WTC11 (cell line): ENCODE data around the gene AGAP3. TPM values are rescaled to one million over a fixed set of nuclear protein-coding genes. Genes with fewer than 3 reads are reported as not detected.

Experiments used
- ATAC-seq: fragments of 200-7000 bp; cut with Tn5 transposase; 2 replicates; pipeline ENCODE4 v1.10.0; 2021; ENCODE audit warnings: mild to moderate bottlenecking, moderate library complexity
- CTCF ChIA-PET: fragments of 300-600 bp; sonication (Branson Sonifier 250); formaldehyde crosslinking; loops from one replicate; lab custom pipeline; 2021; ENCODE audit warnings: antibody characterized with exemption; lab: Charles Lee
- POLR2A ChIA-PET: fragments of 350-600 bp; sonication (Branson Sonifier 250); formaldehyde crosslinking; loops from one replicate; lab custom pipeline; 2021; ENCODE audit warnings: antibody characterized with exemption; lab: Charles Lee
- DNase-seq: peaks from one replicate; pipeline ENCODE4 v3.0.0; 2021; ENCODE audit warnings: low spot score
- H3K27ac Mint-ChIP-seq: 2 replicates; pipeline ENCODE4 v1.8.0; 2021; ENCODE audit warnings: mixed read lengths
- H3K27me3 Mint-ChIP-seq: 2 replicates; pipeline ENCODE4 v1.8.0; 2021; ENCODE audit warnings: low read depth, mild to moderate bottlenecking, moderate library complexity, mixed read lengths
- H3K36me3 Mint-ChIP-seq: 2 replicates; pipeline ENCODE4 v1.8.0; 2021; ENCODE audit warnings: mixed read lengths
- H3K4me1 Mint-ChIP-seq: 2 replicates; pipeline ENCODE4 v1.8.0; 2022; ENCODE audit warnings: mixed read lengths
- H3K4me3 Mint-ChIP-seq: 2 replicates; pipeline ENCODE4 v1.8.0; 2021; ENCODE audit warnings: mild to moderate bottlenecking, moderate library complexity, mixed read lengths
- H3K9me3 Mint-ChIP-seq: 2 replicates; pipeline ENCODE4 v1.8.0; 2021; ENCODE audit warnings: mixed read lengths
- MXD4 ChIP-seq: fragments of 250-450 bp; sonication (Bioruptor Pico); IDR thresholded peaks from 2 replicates; pipeline ENCODE4 v1.8.0; 2021; ENCODE audit warnings: mild to moderate bottlenecking, moderate library complexity, borderline replicate concordance
- NR1H2 ChIP-seq: sonication (generic); formaldehyde crosslinking; IDR thresholded peaks from 2 replicates; pipeline ENCODE4 v1.9.0; 2021; ENCODE audit warnings: mild to moderate bottlenecking, moderate library complexity, missing genetic modification reagents
- SMAD3 ChIP-seq: sonication (generic); formaldehyde crosslinking; IDR thresholded peaks from 2 replicates; pipeline ENCODE4 v1.8.0; 2022; ENCODE audit warnings: missing genetic modification reagents, mild to moderate bottlenecking, borderline replicate concordance
- TCF7 ChIP-seq: sonication (generic); formaldehyde crosslinking; IDR thresholded peaks from 2 replicates; pipeline ENCODE4 v1.8.0; 2022; ENCODE audit warnings: mild to moderate bottlenecking, low read depth, missing genetic modification reagents, moderate library complexity
- TEAD1 ChIP-seq: sonication (generic); formaldehyde crosslinking; IDR thresholded peaks from 2 replicates; pipeline ENCODE4 v1.8.0; 2022; ENCODE audit warnings: mild to moderate bottlenecking, missing genetic modification reagents
- ZNF219 ChIP-seq: sonication (generic); formaldehyde crosslinking; IDR thresholded peaks from 2 replicates; pipeline ENCODE4 v1.8.0; 2023; ENCODE audit warnings: missing genetic modification reagents, mild to moderate bottlenecking, borderline replicate concordance
- ZNF671 ChIP-seq: fragments of 250-450 bp; sonication (Bioruptor Pico); IDR thresholded peaks from 2 replicates; pipeline ENCODE4 v1.8.0; 2021; ENCODE audit warnings: mild to moderate bottlenecking
- total RNA-seq: library from RNA; stranded (reverse); gene quantifications from 3 replicates; pipeline ENCODE4 v1.2.3, GENCODE V29; 2021
- TF ChIP-seq, protein P1 (sequence below): sonication (generic); formaldehyde crosslinking; IDR thresholded peaks from 2 replicates; pipeline ENCODE4 v1.8.1; 2023; ENCODE audit warnings: mild to moderate bottlenecking, missing genetic modification reagents, moderate library complexity
- TF ChIP-seq, protein P2 (sequence below): sonication (generic); formaldehyde crosslinking; IDR thresholded peaks from 2 replicates; pipeline ENCODE4 v1.8.1; 2022; ENCODE audit warnings: low read depth, mild to moderate bottlenecking, moderate library complexity, missing genetic modification reagents, borderline replicate concordance
- TF ChIP-seq, protein P3 (sequence below): sonication (generic); formaldehyde crosslinking; IDR thresholded peaks from 2 replicates; pipeline ENCODE4 v1.8.0; 2022; ENCODE audit warnings: mild to moderate bottlenecking, missing genetic modification reagents
- TF ChIP-seq, protein P4 (sequence below): sonication (generic); formaldehyde crosslinking; IDR thresholded peaks from 2 replicates; pipeline ENCODE4 v1.8.1; 2022; ENCODE audit warnings: low read depth, missing genetic modification reagents, borderline replicate concordance
- TF ChIP-seq, protein P5 (sequence below): sonication (generic); formaldehyde crosslinking; IDR thresholded peaks from 2 replicates; pipeline ENCODE4 v1.8.1; 2023; ENCODE audit warnings: mild to moderate bottlenecking, missing genetic modification reagents
- TF ChIP-seq, protein P6 (sequence below): sonication (generic); formaldehyde crosslinking; IDR thresholded peaks from 2 replicates; pipeline ENCODE4 v1.8.1; 2023; ENCODE audit warnings: mild to moderate bottlenecking, missing genetic modification reagents
- TF ChIP-seq, protein P7 (sequence below): sonication (generic); formaldehyde crosslinking; conservative IDR thresholded peaks from 2 replicates; pipeline ENCODE4 v1.8.1; 2023; ENCODE audit warnings: mild to moderate bottlenecking, low read depth, missing genetic modification reagents, moderate library complexity
- TF ChIP-seq, protein P8 (sequence below): sonication (generic); formaldehyde crosslinking; IDR thresholded peaks from 2 replicates; pipeline ENCODE4 v1.8.0; 2023; ENCODE audit warnings: missing genetic modification reagents, mild to moderate bottlenecking, borderline replicate concordance

Gene AGAP3
- total RNA-seq, 1 experiment from 2014 or later = 163 TPM

DNA sequence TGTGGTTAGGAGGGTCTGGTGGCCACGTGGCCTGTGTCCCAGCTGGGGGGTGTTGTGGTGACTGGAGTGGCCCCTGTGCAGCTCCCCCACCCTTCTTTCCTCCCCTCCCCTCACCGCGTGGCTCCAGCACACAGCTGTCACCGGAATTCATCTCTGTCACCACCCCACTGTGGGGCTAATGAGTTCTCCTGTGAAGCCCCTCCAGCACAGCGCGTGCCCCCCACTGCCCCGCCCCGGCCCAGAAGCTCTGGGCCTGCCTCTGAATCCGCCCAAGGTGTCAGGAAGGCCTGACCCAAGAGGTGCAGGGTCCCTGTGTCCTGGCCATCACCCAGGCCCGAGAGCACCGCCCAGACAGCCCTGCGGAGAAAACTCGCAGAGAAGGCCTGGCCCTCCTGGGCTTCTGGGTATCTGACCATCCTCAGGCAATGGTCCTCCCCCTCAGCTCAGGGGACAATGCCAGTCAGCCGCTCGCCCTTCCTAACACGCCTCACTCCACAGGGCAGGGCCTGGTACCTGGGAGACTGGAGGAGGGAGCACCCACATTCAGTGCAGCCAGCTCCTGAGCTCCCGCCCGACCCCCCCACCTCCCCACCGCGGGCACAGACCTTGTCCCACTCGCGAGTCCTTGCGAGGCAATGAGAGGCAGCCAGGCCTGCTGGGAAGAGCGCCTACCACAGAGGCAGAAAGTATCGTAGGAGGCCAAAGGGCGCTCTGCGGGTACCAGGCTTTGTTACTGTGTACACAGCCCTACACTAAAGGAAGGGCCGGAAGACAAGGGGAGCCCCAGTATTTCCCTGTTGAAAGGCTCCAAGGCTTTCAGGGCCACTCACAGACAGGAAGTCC is 43.1 kb downstream of the AGAP3 start (continued):
- TF ChIP-seq, protein P1, sequence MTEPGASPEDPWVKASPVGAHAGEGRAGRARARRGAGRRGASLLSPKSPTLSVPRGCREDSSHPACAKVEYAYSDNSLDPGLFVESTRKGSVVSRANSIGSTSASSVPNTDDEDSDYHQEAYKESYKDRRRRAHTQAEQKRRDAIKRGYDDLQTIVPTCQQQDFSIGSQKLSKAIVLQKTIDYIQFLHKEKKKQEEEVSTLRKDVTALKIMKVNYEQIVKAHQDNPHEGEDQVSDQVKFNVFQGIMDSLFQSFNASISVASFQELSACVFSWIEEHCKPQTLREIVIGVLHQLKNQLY = no peak
- TF ChIP-seq, protein P2, sequence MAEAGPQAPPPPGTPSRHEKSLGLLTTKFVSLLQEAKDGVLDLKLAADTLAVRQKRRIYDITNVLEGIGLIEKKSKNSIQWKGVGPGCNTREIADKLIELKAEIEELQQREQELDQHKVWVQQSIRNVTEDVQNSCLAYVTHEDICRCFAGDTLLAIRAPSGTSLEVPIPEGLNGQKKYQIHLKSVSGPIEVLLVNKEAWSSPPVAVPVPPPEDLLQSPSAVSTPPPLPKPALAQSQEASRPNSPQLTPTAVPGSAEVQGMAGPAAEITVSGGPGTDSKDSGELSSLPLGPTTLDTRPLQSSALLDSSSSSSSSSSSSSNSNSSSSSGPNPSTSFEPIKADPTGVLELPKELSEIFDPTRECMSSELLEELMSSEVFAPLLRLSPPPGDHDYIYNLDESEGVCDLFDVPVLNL (CRISPR knock-in tag) = no peak
- TF ChIP-seq, protein P3, sequence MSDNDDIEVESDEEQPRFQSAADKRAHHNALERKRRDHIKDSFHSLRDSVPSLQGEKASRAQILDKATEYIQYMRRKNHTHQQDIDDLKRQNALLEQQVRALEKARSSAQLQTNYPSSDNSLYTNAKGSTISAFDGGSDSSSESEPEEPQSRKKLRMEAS (CRISPR knock-in tag) = no peak
- TF ChIP-seq, protein P4, sequence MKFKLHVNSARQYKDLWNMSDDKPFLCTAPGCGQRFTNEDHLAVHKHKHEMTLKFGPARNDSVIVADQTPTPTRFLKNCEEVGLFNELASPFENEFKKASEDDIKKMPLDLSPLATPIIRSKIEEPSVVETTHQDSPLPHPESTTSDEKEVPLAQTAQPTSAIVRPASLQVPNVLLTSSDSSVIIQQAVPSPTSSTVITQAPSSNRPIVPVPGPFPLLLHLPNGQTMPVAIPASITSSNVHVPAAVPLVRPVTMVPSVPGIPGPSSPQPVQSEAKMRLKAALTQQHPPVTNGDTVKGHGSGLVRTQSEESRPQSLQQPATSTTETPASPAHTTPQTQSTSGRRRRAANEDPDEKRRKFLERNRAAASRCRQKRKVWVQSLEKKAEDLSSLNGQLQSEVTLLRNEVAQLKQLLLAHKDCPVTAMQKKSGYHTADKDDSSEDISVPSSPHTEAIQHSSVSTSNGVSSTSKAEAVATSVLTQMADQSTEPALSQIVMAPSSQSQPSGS (CRISPR knock-in tag) = no peak
- no peak for TF ChIP-seq ZNF671

DNA sequence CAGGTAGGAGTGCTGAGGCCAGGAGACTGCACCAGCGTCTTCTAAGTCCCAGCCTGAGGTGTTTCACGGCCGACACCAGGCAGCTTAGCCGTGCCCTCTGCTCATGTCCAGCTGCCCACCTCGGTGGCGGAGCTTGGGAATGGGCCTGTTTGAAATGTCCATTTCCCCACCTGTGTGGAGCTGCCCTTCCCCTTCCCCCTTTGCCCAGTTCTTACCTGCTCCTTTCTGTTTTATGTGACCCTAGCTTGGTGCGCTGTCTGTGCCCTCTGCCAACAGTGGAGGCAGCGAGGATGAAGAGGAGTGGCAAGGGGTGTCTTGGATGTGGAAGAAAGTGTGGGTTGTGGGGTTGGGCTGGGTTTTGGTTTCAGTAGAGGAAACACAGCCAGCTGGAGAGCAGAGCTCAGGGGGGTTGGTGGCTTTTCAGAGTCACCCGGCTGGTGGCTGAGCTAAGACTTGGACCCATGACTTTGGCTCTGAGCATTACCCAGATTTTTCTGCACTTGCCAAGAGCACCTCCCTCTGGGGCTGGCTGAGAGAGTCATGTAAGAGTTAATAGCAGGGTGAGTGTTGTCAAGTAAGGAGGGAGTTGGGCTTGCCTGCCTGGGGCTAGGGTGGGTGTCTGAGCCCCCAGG is 43.8 kb downstream of the AGAP3 start:
- Mint-ChIP-seq H3K36me3 (peaks cover 24% of the 10 kb centered on the region), H3K4me3 (no peak overlapping the region), H3K27me3 (no peaks in the 10 kb centered on the region), H3K4me1 (peaks cover 12% of the 10 kb centered on the region), H3K27ac (no peak overlapping the region), H3K9me3 (no peaks in the 10 kb centered on the region)
- ChIA-PET CTCF (interaction anchor here (0.8 to 1.1 kb wide), 2 partner anchors 9 to 15 kb away, joined by 3 read pairs; no protein-coding TSS in a partner anchor), POLR2A (no interaction called here)
- TF ChIP-seq, protein P5, sequence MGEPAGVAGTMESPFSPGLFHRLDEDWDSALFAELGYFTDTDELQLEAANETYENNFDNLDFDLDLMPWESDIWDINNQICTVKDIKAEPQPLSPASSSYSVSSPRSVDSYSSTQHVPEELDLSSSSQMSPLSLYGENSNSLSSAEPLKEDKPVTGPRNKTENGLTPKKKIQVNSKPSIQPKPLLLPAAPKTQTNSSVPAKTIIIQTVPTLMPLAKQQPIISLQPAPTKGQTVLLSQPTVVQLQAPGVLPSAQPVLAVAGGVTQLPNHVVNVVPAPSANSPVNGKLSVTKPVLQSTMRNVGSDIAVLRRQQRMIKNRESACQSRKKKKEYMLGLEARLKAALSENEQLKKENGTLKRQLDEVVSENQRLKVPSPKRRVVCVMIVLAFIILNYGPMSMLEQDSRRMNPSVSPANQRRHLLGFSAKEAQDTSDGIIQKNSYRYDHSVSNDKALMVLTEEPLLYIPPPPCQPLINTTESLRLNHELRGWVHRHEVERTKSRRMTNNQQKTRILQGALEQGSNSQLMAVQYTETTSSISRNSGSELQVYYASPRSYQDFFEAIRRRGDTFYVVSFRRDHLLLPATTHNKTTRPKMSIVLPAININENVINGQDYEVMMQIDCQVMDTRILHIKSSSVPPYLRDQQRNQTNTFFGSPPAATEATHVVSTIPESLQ (CRISPR knock-in tag) = no peak
- ATAC-seq (no peak), DNase-seq (no peak)

DNA sequence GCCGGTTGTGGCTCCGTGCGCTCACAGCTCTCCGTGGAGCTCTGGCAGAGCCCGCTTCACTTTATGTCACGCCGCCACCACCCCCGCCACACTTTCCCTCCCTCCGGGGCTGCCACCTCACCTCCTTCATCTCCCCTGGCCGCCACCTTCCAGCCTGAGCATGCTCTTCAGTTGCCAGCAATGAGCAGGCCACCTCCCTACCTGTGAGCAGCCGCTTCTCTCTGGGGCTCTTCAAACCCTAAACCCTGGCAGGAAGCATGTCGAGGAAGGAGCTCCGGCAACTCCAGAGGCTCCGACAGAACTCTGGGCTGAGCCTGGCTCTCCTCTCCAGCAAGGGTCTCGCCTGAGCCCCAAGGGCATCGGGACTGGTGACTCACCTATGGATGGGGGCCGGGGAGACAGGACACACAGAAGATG is 44.5 kb downstream of the AGAP3 start:
- H3K36me3 Mint-ChIP-seq = peaks cover 27% of the 10 kb centered on the region
- H3K9me3 Mint-ChIP-seq = no peaks in the 10 kb centered on the region
- H3K27me3 Mint-ChIP-seq = no peaks in the 10 kb centered on the region
- no peak overlapping the region for H3K4me3 Mint-ChIP-seq
- ATAC-seq (no peak), DNase-seq (no peak)
- H3K27ac Mint-ChIP-seq = no peak overlapping the region
- CTCF ChIA-PET = interaction anchor here (0.8 kb wide), 1 partner anchor 15 kb away, joined by 3 read pairs; no protein-coding TSS in a partner anchor
- POLR2A ChIA-PET = no interaction called here
- H3K4me1 Mint-ChIP-seq = 0 out of 2 replicates have a peak, but pooled peaks cover 9% of the 10 kb centered on the region
- TF ChIP-seq TCF7 (no peak), TEAD1 (CRISPR knock-in tag) (no peak), NR1H2 (CRISPR knock-in tag) (no peak), SMAD3 (CRISPR knock-in tag) (no peak), ZNF219 (no peak), MXD4 (CRISPR knock-in tag) (no peak)
- TF ChIP-seq, protein P6, sequence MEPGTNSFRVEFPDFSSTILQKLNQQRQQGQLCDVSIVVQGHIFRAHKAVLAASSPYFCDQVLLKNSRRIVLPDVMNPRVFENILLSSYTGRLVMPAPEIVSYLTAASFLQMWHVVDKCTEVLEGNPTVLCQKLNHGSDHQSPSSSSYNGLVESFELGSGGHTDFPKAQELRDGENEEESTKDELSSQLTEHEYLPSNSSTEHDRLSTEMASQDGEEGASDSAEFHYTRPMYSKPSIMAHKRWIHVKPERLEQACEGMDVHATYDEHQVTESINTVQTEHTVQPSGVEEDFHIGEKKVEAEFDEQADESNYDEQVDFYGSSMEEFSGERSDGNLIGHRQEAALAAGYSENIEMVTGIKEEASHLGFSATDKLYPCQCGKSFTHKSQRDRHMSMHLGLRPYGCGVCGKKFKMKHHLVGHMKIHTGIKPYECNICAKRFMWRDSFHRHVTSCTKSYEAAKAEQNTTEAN (CRISPR knock-in tag) = no peak
- TF ChIP-seq, protein P7, sequence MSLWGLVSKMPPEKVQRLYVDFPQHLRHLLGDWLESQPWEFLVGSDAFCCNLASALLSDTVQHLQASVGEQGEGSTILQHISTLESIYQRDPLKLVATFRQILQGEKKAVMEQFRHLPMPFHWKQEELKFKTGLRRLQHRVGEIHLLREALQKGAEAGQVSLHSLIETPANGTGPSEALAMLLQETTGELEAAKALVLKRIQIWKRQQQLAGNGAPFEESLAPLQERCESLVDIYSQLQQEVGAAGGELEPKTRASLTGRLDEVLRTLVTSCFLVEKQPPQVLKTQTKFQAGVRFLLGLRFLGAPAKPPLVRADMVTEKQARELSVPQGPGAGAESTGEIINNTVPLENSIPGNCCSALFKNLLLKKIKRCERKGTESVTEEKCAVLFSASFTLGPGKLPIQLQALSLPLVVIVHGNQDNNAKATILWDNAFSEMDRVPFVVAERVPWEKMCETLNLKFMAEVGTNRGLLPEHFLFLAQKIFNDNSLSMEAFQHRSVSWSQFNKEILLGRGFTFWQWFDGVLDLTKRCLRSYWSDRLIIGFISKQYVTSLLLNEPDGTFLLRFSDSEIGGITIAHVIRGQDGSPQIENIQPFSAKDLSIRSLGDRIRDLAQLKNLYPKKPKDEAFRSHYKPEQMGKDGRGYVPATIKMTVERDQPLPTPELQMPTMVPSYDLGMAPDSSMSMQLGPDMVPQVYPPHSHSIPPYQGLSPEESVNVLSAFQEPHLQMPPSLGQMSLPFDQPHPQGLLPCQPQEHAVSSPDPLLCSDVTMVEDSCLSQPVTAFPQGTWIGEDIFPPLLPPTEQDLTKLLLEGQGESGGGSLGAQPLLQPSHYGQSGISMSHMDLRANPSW (CRISPR knock-in tag) = no peak
- TF ChIP-seq, protein P8, sequence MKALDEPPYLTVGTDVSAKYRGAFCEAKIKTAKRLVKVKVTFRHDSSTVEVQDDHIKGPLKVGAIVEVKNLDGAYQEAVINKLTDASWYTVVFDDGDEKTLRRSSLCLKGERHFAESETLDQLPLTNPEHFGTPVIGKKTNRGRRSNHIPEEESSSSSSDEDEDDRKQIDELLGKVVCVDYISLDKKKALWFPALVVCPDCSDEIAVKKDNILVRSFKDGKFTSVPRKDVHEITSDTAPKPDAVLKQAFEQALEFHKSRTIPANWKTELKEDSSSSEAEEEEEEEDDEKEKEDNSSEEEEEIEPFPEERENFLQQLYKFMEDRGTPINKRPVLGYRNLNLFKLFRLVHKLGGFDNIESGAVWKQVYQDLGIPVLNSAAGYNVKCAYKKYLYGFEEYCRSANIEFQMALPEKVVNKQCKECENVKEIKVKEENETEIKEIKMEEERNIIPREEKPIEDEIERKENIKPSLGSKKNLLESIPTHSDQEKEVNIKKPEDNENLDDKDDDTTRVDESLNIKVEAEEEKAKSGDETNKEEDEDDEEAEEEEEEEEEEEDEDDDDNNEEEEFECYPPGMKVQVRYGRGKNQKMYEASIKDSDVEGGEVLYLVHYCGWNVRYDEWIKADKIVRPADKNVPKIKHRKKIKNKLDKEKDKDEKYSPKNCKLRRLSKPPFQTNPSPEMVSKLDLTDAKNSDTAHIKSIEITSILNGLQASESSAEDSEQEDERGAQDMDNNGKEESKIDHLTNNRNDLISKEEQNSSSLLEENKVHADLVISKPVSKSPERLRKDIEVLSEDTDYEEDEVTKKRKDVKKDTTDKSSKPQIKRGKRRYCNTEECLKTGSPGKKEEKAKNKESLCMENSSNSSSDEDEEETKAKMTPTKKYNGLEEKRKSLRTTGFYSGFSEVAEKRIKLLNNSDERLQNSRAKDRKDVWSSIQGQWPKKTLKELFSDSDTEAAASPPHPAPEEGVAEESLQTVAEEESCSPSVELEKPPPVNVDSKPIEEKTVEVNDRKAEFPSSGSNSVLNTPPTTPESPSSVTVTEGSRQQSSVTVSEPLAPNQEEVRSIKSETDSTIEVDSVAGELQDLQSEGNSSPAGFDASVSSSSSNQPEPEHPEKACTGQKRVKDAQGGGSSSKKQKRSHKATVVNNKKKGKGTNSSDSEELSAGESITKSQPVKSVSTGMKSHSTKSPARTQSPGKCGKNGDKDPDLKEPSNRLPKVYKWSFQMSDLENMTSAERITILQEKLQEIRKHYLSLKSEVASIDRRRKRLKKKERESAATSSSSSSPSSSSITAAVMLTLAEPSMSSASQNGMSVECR (CRISPR knock-in tag) = no peak
